Keratinocyte (primary cell): ENCODE data around the gene NR2E3.

Experiments used
- EZH2 ChIP-seq: IDR thresholded peaks from one replicate; pipeline ENCODE4 v1.6.1; 2012; ENCODE audit warnings: inconsistent platforms, mild to moderate bottlenecking, low read length, moderate library complexity
- TF ChIP-seq, protein P1 (sequence below), 3 experiments: IDR thresholded peaks in 1 of 3; conservative IDR thresholded peaks in 1 of 3; optimal IDR thresholded peaks in 1 of 3; 2 replicates in 2 of 3; 3 replicates in 1 of 3; pipeline versions ENCODE3 to v1.5.1; 2011; ENCODE audit warnings: low read length in 3 of 3, mild to moderate bottlenecking in 3 of 3, moderate library complexity in 2 of 3, control low read depth in 1 of 3, inconsistent platforms in 1 of 3; ENCODE audit not compliant: insufficient read depth in 2 of 3; ENCODE audit errors: extremely low read depth in 1 of 3

DNA sequence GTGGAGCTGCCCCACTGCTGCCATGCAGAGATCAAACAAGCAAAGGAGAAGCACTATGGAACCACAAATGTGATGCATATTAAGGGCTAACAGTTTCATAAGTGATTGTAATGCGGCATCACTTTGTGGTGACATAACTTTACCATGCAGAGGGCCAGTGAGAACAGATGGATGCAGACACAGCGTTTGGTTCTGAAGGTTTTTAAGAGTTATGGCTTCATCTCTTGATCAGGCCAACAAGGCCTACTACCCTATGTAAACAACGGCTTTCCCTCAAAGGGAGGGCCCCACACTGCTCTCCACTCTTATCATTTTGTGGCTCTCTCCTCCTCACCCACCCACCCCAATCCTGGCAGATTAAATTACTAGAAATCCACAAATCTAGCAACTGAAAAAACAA is 13.4 kb downstream of the NR2E3 start:
- TF ChIP-seq, protein P1, sequence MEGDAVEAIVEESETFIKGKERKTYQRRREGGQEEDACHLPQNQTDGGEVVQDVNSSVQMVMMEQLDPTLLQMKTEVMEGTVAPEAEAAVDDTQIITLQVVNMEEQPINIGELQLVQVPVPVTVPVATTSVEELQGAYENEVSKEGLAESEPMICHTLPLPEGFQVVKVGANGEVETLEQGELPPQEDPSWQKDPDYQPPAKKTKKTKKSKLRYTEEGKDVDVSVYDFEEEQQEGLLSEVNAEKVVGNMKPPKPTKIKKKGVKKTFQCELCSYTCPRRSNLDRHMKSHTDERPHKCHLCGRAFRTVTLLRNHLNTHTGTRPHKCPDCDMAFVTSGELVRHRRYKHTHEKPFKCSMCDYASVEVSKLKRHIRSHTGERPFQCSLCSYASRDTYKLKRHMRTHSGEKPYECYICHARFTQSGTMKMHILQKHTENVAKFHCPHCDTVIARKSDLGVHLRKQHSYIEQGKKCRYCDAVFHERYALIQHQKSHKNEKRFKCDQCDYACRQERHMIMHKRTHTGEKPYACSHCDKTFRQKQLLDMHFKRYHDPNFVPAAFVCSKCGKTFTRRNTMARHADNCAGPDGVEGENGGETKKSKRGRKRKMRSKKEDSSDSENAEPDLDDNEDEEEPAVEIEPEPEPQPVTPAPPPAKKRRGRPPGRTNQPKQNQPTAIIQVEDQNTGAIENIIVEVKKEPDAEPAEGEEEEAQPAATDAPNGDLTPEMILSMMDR (optimal IDR thresholded peaks at IDR 0.05 in 1 of 3, IDR thresholded peaks at IDR 0.05 in 1 of 3, conservative IDR thresholded peaks at IDR 0.05 in 1 of 3; ENCODE audit: extremely low read depth in 1 of 3, insufficient read depth in 2 of 3, low read length in 3 of 3) = no peak
- TF ChIP-seq EZH2 = no peak
